ENCODE measurements around the gene ALS2CL. TPM values are rescaled to one million over a fixed set of nuclear protein-coding genes. Genes with fewer than 3 reads are reported as not detected.

The ALS2CL gene
- total and polyA plus RNA-seq, 10 of the 15 experiments (the other 5 are each of a cell fraction or from before 2014, with no cell fraction given), result 0.01 to 0.05 TPM; not detected in 8

DNA sequence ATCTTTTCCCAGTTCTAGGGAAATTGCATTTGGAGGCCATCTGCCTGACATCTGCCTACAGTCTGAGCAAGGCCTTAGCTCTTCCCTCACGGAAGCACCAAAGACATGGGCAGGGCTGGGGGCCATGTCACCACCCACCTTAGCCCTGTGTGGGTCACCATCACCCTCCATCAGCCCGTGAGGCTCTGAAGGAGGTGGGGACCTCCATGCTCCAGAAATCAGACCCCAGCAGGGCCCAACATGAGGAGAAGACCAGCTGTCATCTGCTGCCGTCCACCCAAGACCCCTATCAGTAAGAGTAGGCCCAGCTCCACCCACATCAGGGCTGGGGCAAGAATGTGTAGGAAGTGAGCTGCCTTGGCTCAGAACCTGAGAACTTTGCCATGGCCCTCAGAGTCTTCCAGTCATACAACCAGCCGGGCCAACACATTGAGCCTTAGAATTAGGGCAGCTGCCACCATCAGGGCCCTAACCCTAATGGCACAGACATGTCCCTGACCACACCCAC, 9.6 kb upstream of the ALS2CL start:
- Histone ChIP-seq H3K79me2 (ENCODE audit: control insufficient read depth, insufficient read depth, low read length) (no peaks in the 10 kb centered on the region), H3K27me3 (replicated peaks in 1 of 2; ENCODE audit: control insufficient read depth in 2 of 2, insufficient read depth in 2 of 2, low read length in 1 of 2) (peaks cover 2 to 7% of the 10 kb centered on the region in 2 experiments; a peak in 3 of 4 replicates), H3K9ac (ENCODE audit: control insufficient read depth, insufficient read depth, low read length) (no peak overlapping the region), H3K4me3 (no peak overlapping the region), H2AFZ (ENCODE audit: control insufficient read depth, low read depth, low read length) (no peak overlapping the region), H3K4me1 (ENCODE audit: control insufficient read depth, insufficient read depth, low read length) (no peaks in the 10 kb centered on the region), H3K36me3 (ENCODE audit: control insufficient read depth in 2 of 2, insufficient read depth in 2 of 2, low read length in 1 of 2) (no peaks in the 10 kb centered on the region), H4K20me1 (ENCODE audit: control insufficient read depth, insufficient read depth) (no peaks in the 10 kb centered on the region), H3K9me3 (replicated peaks; ENCODE audit: control insufficient read depth, insufficient read depth, low read length) (no peaks in the 10 kb centered on the region), H3K27ac (ENCODE audit: control insufficient read depth, insufficient read depth) (no peak overlapping the region), H3K4me2 (ENCODE audit: control insufficient read depth, insufficient read depth) (no peak overlapping the region)
- in situ Hi-C loops (cut with MboI) (no loop called here), intact Hi-C loops (cut with micrococcal nuclease; ENCODE audit: unreplicated experiment) (loop anchor here (10.0 kb wide), 1 partner anchor 312 kb away; no protein-coding TSS in a partner anchor)
- ChIA-PET RAD21 (ENCODE audit: unreplicated experiment) (interaction anchor here (0.9 to 2.6 kb wide), 3 partner anchors 164 to 206 kb away, joined by 3 to 9 read pairs (median 5); no protein-coding TSS in a partner anchor), POLR2A (no interaction called here), CTCF (interaction anchor here (1.0 to 2.2 kb wide), 5 partner anchors 164 to 219 kb away, joined by 3 to 13 read pairs (median 5); no protein-coding TSS in a partner anchor), SMC1A (ENCODE audit: uncharacterized antibody, unreplicated experiment) (interaction anchor here (0.7 to 1.7 kb wide), 4 partner anchors 163 to 215 kb away, joined by 3 to 4 read pairs (median 3); no protein-coding TSS in a partner anchor)
- DNase-seq (ENCODE audit: low read depth, low spot score) (no peak), FAIRE-seq (no peak), ATAC-seq (no peak)
- WGBS (ENCODE audit: insufficient coverage, insufficient replicate concordance, low lambda C conversion rate, missing lambda C conversion rate), result 21% methylated on average over 4 of the region's 4 CpGs
- BruUV-seq (replicated peaks), result no TSS peak
- TF ChIP-seq SREBF2 (IDR thresholded peaks at IDR 0.05; ENCODE audit: low read length) (no peak), SREBF1 (IDR thresholded peaks at IDR 0.05; ENCODE audit: low read length) (no peak), ATF7 (IDR thresholded peaks at IDR 0.05; ENCODE audit: low read depth) (no peak), ZNF24 (IDR thresholded peaks at IDR 0.05) (no peak), HDAC2 (IDR thresholded peaks at IDR 0.05) (no peak), NFYA (IDR thresholded peaks at IDR 0.05; ENCODE audit: borderline replicate concordance, low read depth, low read length) (no peak), CBX3 (IDR thresholded peaks at IDR 0.05; ENCODE audit: borderline replicate concordance, low read depth) (no peak), RAD21 (IDR thresholded peaks at IDR 0.05; ENCODE audit: insufficient read depth, low read depth, low read length) (no peak), ZNF274 (IDR thresholded peaks at IDR 0.05; ENCODE audit: insufficient read depth, insufficient read length) (no peak)
- TF ChIP-seq, protein P1, sequence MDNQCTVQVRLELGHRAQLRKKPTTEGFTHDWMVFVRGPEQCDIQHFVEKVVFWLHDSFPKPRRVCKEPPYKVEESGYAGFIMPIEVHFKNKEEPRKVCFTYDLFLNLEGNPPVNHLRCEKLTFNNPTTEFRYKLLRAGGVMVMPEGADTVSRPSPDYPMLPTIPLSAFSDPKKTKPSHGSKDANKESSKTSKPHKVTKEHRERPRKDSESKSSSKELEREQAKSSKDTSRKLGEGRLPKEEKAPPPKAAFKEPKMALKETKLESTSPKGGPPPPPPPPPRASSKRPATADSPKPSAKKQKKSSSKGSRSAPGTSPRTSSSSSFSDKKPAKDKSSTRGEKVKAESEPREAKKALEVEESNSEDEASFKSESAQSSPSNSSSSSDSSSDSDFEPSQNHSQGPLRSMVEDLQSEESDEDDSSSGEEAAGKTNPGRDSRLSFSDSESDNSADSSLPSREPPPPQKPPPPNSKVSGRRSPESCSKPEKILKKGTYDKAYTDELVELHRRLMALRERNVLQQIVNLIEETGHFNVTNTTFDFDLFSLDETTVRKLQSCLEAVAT (IDR thresholded peaks at IDR 0.05), result no peak
- TF ChIP-seq, protein P2, sequence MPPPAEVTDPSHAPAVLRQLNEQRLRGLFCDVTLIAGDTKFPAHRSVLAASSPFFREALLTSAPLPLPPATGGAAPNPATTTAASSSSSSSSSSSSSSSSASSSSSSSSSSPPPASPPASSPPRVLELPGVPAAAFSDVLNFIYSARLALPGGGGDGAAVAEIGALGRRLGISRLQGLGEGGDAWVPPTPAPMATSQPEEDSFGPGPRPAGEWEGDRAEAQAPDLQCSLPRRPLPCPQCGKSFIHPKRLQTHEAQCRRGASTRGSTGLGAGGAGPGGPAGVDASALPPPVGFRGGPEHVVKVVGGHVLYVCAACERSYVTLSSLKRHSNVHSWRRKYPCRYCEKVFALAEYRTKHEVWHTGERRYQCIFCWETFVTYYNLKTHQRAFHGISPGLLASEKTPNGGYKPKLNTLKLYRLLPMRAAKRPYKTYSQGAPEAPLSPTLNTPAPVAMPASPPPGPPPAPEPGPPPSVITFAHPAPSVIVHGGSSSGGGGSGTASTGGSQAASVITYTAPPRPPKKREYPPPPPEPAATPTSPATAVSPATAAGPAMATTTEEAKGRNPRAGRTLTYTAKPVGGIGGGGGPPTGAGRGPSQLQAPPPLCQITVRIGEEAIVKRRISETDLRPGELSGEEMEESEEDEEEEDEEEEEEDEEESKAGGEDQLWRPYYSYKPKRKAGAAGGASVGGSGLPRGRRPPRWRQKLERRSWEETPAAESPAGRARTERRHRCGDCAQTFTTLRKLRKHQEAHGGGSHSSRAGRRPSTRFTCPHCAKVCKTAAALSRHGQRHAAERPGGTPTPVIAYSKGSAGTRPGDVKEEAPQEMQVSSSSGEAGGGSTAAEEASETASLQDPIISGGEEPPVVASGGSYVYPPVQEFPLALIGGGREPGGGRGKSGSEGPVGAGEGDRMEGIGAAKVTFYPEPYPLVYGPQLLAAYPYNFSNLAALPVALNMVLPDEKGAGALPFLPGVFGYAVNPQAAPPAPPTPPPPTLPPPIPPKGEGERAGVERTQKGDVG (CRISPR knock-in tag; IDR thresholded peaks at IDR 0.05), result no peak
- TF ChIP-seq, protein P3, sequence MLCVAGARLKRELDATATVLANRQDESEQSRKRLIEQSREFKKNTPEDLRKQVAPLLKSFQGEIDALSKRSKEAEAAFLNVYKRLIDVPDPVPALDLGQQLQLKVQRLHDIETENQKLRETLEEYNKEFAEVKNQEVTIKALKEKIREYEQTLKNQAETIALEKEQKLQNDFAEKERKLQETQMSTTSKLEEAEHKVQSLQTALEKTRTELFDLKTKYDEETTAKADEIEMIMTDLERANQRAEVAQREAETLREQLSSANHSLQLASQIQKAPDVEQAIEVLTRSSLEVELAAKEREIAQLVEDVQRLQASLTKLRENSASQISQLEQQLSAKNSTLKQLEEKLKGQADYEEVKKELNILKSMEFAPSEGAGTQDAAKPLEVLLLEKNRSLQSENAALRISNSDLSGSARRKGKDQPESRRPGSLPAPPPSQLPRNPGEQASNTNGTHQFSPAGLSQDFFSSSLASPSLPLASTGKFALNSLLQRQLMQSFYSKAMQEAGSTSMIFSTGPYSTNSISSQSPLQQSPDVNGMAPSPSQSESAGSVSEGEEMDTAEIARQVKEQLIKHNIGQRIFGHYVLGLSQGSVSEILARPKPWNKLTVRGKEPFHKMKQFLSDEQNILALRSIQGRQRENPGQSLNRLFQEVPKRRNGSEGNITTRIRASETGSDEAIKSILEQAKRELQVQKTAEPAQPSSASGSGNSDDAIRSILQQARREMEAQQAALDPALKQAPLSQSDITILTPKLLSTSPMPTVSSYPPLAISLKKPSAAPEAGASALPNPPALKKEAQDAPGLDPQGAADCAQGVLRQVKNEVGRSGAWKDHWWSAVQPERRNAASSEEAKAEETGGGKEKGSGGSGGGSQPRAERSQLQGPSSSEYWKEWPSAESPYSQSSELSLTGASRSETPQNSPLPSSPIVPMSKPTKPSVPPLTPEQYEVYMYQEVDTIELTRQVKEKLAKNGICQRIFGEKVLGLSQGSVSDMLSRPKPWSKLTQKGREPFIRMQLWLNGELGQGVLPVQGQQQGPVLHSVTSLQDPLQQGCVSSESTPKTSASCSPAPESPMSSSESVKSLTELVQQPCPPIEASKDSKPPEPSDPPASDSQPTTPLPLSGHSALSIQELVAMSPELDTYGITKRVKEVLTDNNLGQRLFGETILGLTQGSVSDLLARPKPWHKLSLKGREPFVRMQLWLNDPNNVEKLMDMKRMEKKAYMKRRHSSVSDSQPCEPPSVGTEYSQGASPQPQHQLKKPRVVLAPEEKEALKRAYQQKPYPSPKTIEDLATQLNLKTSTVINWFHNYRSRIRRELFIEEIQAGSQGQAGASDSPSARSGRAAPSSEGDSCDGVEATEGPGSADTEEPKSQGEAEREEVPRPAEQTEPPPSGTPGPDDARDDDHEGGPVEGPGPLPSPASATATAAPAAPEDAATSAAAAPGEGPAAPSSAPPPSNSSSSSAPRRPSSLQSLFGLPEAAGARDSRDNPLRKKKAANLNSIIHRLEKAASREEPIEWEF (IDR thresholded peaks at IDR 0.05; ENCODE audit: insufficient replicate concordance, low read depth, low read length), result no peak
- TF ChIP-seq, protein P4, sequence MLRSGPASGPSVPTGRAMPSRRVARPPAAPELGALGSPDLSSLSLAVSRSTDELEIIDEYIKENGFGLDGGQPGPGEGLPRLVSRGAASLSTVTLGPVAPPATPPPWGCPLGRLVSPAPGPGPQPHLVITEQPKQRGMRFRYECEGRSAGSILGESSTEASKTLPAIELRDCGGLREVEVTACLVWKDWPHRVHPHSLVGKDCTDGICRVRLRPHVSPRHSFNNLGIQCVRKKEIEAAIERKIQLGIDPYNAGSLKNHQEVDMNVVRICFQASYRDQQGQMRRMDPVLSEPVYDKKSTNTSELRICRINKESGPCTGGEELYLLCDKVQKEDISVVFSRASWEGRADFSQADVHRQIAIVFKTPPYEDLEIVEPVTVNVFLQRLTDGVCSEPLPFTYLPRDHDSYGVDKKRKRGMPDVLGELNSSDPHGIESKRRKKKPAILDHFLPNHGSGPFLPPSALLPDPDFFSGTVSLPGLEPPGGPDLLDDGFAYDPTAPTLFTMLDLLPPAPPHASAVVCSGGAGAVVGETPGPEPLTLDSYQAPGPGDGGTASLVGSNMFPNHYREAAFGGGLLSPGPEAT (IDR thresholded peaks at IDR 0.05; ENCODE audit: low read depth), result no peak
